H1 (cell line): ENCODE data around the gene ETS1. TPM values are rescaled to one million over a fixed set of nuclear protein-coding genes. Genes with fewer than 3 reads are reported as not detected.

ENCODE experiments used
- CHD1 ChIP-seq: IDR thresholded peaks from 2 replicates; pipeline ENCODE4 v1.6.1; 2012; ENCODE audit warnings: low read depth, low read length, improper control_type of control experiment
- CTBP2 ChIP-seq: IDR thresholded peaks from 2 replicates; pipeline ENCODE4 v1.7.0; 2011; ENCODE audit warnings: borderline replicate concordance, mild to moderate bottlenecking, moderate library complexity, mixed read lengths, low read length; ENCODE audit not compliant: insufficient read depth, insufficient read length
- KDM1A ChIP-seq: fragments of 200-600, 300-600 bp; sonication (generic); IDR thresholded peaks from 2 replicates; pipeline ENCODE4 v1.7.1; 2016; ENCODE audit warnings: mild to moderate bottlenecking, low read length, borderline replicate concordance
- MAX ChIP-seq: IDR thresholded peaks from 2 replicates; pipeline ENCODE4 v1.6.1; 2012; ENCODE audit warnings: inconsistent platforms
- NANOG ChIP-seq: IDR thresholded peaks from 2 replicates; pipeline ENCODE4 v1.6.1; 2011; ENCODE audit warnings: low read length, low read depth, mild to moderate bottlenecking, inconsistent platforms; ENCODE audit not compliant: insufficient read depth, poor library complexity, severe bottlenecking
- RBBP5 ChIP-seq: IDR thresholded peaks from 2 replicates; pipeline ENCODE4 v1.7.1; 2012; ENCODE audit warnings: low read depth, mild to moderate bottlenecking, inconsistent platforms, low read length, moderate library complexity, borderline replicate concordance
- ZNF274 ChIP-seq: IDR thresholded peaks from 2 replicates; pipeline ENCODE4 v1.7.0; 2012; ENCODE audit warnings: low read length, borderline replicate concordance; ENCODE audit errors: extremely low read depth
- polyA plus RNA-seq, 7 experiments: library from polyadenylated mRNA; depleted of rRNA in 3 of 7; stranded (reverse) in 5 of 7; unstranded in 2 of 7; fragments of >200 nt in 5 of 7; fragments of 200-250 nt in 2 of 7; gene quantifications; 1 replicate in 5 of 7; 2 replicates in 1 of 7; 4 replicates in 1 of 7; pipeline versions ENCODE4 v1.2.1 to v1.2.3, GENCODE V29; 2011 to 2013; ENCODE audit warnings: missing spikeins in 2 of 7, mixed read lengths in 2 of 7
- total RNA-seq: library from RNA; stranded (reverse); fragmentation: NEBNext Ultra II Directional; extraction: Animal tissue kit (Norgen Biotek cat#: 25700); gene quantifications from 2 replicates; pipeline ENCODE4 v1.2.1, GENCODE V29; 2021
- TF ChIP-seq, protein P1 (sequence below), 3 experiments: IDR thresholded peaks; 1 replicate in 2 of 3; 2 replicates in 1 of 3; pipeline versions ENCODE4 v1.5.1 to v1.6.1; 2011; ENCODE audit warnings: low read length in 3 of 3, mild to moderate bottlenecking in 3 of 3, inconsistent platforms in 2 of 3, low read depth in 1 of 3, moderate library complexity in 1 of 3; ENCODE audit not compliant: insufficient read depth in 1 of 3; ENCODE audit errors: control extremely low read depth in 1 of 3

Gene ETS1
- total and polyA plus RNA-seq, 2 of the 8 experiments (the other 6 are each of a cell fraction or from before 2014, with no cell fraction given): 10.0 to 35.3 TPM

GRCh38 chr11:128610721-128611617 is 23.6 kb upstream of the ETS1 start (continued):
- TF ChIP-seq MAX (no peak), CHD1 (no peak), CTBP2 (no peak), ZNF274 (no peak), RBBP5 (no peak), NANOG (no peak), KDM1A (no peak)
- TF ChIP-seq, protein P1, sequence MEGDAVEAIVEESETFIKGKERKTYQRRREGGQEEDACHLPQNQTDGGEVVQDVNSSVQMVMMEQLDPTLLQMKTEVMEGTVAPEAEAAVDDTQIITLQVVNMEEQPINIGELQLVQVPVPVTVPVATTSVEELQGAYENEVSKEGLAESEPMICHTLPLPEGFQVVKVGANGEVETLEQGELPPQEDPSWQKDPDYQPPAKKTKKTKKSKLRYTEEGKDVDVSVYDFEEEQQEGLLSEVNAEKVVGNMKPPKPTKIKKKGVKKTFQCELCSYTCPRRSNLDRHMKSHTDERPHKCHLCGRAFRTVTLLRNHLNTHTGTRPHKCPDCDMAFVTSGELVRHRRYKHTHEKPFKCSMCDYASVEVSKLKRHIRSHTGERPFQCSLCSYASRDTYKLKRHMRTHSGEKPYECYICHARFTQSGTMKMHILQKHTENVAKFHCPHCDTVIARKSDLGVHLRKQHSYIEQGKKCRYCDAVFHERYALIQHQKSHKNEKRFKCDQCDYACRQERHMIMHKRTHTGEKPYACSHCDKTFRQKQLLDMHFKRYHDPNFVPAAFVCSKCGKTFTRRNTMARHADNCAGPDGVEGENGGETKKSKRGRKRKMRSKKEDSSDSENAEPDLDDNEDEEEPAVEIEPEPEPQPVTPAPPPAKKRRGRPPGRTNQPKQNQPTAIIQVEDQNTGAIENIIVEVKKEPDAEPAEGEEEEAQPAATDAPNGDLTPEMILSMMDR (IDR thresholded peaks at IDR 0.05; ENCODE audit: control extremely low read depth in 1 of 3, insufficient read depth in 1 of 3, low read depth in 1 of 3, low read length in 3 of 3): no peak
